NCI-H69 (cell line): ENCODE measurements around the gene DIPK1C.

Experiments used
- DNase-seq: peaks from one replicate; lab custom pipeline; 2025; lab: John Stamatoyannopoulos, UW

DIPK1C gene

DNA sequence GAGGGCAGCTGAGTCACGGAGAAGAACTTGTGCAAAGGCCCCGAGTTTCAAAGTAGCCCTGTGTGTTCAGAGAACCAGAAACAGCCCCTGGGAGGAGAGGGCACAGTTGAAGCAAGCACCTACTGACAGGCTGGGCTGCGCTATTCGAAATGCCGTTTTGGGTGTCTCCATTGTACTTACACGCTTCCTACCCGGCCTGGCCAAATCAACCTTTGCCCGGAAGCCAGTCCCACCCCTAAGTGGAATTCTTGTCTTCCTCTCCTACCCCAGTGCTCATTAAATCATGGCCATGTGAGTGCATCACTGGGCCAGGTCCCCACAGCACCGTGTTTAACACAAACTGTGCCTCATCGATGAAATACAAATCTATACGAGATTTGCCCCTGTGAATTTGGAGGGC, 6.0 kb downstream of the DIPK1C start:
- no peak for DNase-seq

DNA sequence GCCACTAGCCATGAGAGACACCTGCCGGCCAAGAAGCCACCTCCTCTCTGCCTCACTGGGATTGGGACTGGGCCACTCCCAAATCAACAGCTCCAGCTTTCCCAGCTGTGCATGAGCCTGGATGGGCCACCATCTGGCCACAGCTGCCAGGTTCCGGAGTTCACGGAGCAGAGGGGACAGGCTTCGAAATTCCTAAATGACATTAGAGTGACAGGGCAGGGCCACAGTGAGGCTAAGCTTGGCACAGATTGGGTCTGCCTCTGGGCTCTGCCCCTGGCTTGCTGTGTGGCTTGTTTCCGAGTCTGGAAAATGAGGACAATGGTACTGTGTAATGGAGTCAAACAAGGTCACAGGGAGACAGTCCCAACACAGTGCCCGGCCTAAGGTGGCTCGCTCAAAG, 6.5 kb downstream of the DIPK1C start:
- no peak for DNase-seq

- no peak for DNase-seq
Observed at GRCh38 chr18:74447404-74448152, 9.5 kb downstream of the DIPK1C start.

DNA sequence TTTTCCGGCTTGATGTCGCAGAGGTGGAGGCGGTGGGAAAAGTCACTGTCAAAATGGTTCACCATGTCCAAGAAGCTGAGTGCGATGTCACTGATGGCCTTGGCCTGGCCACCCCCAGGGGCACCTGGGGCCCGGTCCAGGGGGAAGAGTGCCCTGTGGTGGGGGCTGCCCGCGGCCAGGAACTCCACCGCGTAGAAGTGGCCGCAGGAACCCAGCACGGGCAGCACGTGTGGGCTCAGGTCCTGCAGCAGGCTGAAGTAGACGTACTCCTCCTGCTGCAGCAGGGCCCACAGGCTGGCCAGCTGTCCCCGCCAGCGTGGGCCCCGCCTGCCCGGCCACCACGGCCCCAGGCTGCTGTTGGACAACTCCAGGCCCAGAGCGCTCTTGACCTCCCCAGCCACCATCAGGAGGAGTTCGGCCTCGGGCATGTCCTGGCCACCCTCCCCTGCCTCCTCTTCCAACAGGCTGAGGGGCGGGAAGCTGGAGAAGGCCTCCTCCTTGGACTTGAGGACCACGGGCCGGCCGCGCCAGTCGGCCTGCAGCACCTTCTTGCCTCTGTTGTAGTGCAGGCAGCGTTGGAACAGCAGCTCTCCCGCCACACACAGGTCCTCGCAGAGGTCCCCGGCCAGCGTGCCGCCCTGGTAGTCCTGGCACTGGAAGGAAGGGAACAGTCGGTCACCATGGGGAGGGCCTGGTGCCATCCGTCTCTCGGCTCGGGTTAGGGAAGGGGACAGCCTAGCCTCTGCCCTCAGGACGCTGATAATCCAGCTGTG, 10.3 kb downstream of the DIPK1C start:
- no peak for DNase-seq

GRCh38 chr18:74446178-74446577, 10.9 kb downstream of the DIPK1C start:
- DNase-seq: no peak

GRCh38 chr18:74445585-74445984, 11.5 kb downstream of the DIPK1C start:
- DNase-seq: no peak

DNA sequence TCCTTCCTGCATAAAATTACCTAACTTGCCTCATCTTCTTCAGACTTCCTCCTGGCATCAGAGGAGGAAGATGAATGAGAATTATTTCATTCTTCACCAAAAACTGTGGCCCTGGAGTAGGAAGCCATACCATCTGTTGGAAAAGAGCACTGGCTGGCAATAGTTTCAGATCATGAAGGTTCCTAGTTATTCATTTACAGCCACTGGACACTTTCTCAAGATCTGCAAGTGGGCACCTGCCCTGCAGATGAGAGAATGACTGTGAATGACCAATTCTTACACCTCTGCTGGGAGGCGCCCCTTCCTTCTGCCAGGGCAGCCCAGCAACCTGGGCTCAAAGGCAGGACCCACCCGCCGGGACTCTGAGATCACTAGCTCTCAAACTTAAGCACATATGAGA, 13.0 kb downstream of the DIPK1C start:
- no peak for DNase-seq

DNA sequence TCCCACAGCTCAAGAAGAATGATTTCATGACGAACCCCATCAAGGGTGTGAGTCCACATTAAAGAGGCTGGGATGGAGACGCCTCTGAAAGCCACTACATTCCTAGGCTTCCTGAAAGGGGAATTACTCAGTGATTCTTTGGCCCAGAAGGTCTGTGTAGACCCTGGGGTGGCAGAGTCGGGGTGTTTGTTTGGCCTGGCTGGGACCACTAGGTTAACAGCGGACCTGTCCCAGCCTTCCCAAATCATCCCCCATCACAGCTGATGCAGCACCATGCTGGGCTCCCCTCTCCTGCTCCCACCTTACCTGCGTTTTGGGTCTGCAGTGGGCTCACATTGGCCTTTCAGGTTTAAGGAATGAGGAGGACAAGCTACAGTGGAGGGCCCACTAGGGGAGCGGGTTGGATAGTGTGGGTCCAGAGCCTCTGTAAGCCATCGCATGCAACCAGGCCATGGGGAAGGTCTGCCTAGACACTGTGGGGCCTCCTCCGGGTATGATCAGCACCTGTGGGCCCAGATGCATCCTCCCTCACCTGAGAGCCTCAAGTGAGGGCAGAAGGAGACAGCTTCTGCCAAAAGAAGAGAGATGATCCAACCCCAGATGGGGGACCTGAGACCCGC, 16.2 kb downstream of the DIPK1C start:
- no peak for DNase-seq

DNA sequence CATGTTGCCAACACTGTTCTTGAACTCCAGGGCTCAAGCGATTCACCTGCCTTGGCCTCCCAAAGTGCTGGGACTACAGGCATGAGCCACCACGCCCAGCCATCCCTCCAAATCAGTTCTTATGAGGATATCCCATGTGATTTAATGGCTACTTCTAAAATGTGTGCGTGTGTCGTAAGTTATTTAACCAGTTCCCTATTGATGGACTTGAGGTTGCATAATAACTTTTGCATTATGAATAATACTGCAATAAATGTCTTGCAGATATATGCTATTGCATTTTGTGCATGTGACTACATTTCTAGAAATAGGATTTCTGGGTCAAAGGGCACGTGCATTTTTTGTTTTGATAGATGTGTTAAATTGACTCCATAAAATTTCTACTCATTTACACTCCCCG, 19.0 kb downstream of the DIPK1C start:
- DNase-seq: no peak

GRCh38 chr18:74436158-74436769, 20.8 kb downstream of the DIPK1C start:
- no peak for DNase-seq

DNA sequence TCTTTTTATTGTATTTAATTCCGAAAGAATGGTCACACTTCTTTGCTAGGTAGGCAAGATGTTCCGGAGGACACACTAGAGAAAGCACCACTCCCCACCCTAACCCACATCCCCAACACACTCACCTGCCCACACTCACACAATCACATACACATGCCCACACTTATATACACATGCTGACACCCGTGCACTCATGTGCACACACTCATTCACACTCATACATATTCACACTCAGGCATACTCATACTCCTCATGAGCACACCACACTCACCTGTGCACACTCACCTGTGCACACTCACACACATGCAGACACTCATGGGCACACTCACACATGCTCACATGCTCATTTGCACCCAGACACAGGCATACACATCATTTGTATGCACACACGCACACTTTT, 21.4 kb downstream of the DIPK1C start:
- no peak for DNase-seq

- no peak for DNase-seq
Observed at GRCh38 chr18:74434466-74434865, 22.6 kb downstream of the DIPK1C start.

GRCh38 chr18:74430806-74431571, 26.1 kb downstream of the DIPK1C start:
- DNase-seq: peak; percentile 19

- no peak for DNase-seq
Observed at GRCh38 chr18:74430231-74430630, 26.9 kb downstream of the DIPK1C start.

GRCh38 chr18:74429096-74429495, 28.0 kb downstream of the DIPK1C start:
- DNase-seq: no peak

DNA sequence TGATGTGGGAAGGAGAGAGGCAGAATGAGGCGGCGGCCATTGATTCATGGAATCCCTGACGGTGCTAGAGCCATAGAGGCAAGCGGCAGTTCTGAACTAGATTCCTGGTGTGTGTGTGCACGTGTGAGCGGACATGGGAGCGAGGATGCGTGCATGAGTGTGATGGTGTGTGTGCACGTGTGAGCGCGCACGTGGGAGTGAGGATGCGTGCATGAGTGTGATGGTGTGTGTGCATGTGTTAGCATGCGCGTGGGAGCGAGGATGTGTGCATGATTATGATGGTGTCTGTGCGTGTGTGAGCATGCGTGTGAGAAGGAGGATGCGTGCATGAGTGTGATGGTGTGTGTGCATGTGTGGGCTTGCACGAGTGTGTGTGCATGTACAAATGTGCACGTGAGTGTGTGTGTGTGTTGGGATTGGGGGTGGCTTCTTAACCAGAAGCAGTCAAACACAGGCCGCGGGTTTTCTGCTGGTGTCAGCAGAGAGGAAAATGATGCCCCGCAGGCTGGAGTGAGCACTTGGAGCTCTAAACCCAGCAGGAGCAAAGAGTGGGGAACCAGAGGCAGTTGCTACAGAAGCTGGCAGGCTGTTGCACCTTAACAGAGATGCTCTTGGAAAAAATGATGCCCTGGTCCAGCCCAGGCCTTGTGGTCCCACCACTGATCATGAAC, 29.5 kb downstream of the DIPK1C start:
- DNase-seq: no peak

GRCh38 chr18:74425876-74426275, 31.2 kb downstream of the DIPK1C start:
- no peak for DNase-seq

DNA sequence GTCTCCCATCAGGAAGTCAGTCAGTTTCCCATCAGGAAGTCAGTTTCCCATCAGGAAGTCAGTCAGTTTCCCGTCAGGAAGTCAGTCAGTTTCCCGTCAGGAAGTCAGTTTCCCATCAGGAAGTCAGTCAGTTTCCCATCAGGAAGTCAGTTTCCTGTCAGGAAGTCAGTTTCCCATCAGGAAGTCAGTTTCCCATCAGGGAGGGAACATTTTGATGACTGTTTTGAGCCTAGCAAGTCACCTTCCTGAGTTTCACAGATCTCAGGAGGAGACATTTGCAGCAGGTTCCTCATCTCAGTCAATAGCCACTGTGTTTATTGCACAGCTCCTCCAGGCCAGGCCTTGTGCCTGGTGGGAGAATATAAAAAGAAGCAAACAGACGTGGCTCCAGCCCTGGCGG, 31.9 kb downstream of the DIPK1C start:
- DNase-seq: no peak

GRCh38 chr18:74422541-74422940, 34.6 kb downstream of the DIPK1C start:
- DNase-seq: peak; percentile 73

DNA sequence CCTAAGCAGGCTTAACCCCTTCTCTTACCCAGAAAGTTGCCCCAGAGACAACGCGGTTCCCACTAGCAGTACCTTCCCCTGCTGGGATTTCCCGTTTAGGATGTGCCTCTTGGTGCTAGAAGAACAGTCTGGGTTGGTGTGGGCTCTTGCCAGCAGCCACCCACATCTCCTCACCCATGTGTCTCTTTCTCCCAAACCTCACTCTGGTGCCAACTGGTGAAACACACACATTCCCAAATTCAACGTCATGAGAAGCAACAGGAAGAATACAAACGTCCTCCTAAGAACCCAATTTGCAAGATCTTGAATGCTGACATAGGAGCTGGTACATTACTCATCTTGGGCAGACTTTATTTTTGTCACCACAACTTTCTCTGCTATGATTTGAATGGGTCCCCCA, 36.2 kb downstream of the DIPK1C start:
- DNase-seq: no peak

DNA sequence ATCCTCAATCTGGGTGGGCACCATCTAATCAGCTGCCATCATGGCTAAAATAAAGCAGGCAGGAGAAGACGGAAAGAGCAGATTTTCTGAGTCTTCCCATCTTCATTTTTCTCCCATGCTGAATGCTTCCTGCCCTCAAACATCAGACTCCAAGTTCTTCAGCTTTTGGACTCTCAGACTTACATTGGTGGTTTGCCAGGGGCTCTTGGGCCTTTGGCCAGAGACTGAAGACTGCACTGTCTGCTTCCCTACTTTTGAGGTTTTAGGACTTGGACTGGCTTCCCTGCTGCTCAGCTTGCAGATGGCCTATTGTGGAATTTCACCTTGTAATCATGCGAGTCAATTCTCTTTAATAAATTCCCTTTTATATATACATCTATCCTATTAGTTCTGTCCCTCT, 36.6 kb downstream of the DIPK1C start:
- DNase-seq: no peak
